HepG2 (cell line): ENCODE data around the gene GNG4.

Source experiments
- CENPBD1 ChIP-seq: sonication (generic); formaldehyde crosslinking; IDR thresholded peaks from 2 replicates; pipeline ENCODE4 v1.8.0; 2022; ENCODE audit warnings: missing genetic modification reagents, low read depth, mild to moderate bottlenecking, borderline replicate concordance
- CHD2 ChIP-seq: IDR thresholded peaks from 2 replicates; pipeline ENCODE4 v1.6.1; 2011; ENCODE audit warnings: low read depth, low read length, improper control_type of control experiment
- CREM ChIP-seq, 2 experiments: sonication (generic) in 1 of 2; formaldehyde crosslinking in 1 of 2; IDR thresholded peaks; 2 replicates each; pipeline versions ENCODE4 v1.4.0 to v1.6.1; 2016 to 2020; ENCODE audit warnings: antibody characterized with exemption in 1 of 2, mild to moderate bottlenecking in 1 of 2, missing genetic modification reagents in 1 of 2
- CTCF ChIP-seq: sonication (generic); formaldehyde crosslinking; IDR thresholded peaks from 2 replicates; pipeline ENCODE4 v1.5.0; 2020; ENCODE audit warnings: mild to moderate bottlenecking, missing genetic modification reagents, moderate library complexity
- EP300 ChIP-seq, 3 experiments: sonication (generic) in 1 of 3; formaldehyde crosslinking in 1 of 3; IDR thresholded peaks; 2 replicates each; pipeline versions ENCODE4 v1.5.1 to v1.6.1; 2011 to 2020; ENCODE audit warnings: low read depth in 2 of 3, low read length in 2 of 3, borderline replicate concordance in 1 of 3, improper control_type of control experiment in 1 of 3, mild to moderate bottlenecking in 1 of 3, missing genetic modification reagents in 1 of 3, moderate library complexity in 1 of 3
- JUN ChIP-seq: sonication (generic); formaldehyde crosslinking; IDR thresholded peaks from 2 replicates; pipeline ENCODE4 v1.4.0; 2020; ENCODE audit warnings: mild to moderate bottlenecking, missing genetic modification reagents
- KAT2B ChIP-seq: fragments of 150-350 bp; IDR thresholded peaks from 2 replicates; pipeline ENCODE4 v1.6.1; 2014; ENCODE audit warnings: low read depth, low read length, borderline replicate concordance
- NONO ChIP-seq, 2 experiments: fragments of 450-650 bp in 1 of 2; sonication (generic) in 1 of 2; formaldehyde crosslinking in 1 of 2; IDR thresholded peaks in 1 of 2; conservative IDR thresholded peaks in 1 of 2; 2 replicates each; pipeline versions ENCODE4 v1.6.1 to v1.8.0; 2017 to 2022; ENCODE audit warnings: mild to moderate bottlenecking in 1 of 2, missing genetic modification reagents in 1 of 2, moderate library complexity in 1 of 2
- RXRA ChIP-seq: sonication (generic); formaldehyde crosslinking; IDR thresholded peaks from 2 replicates; pipeline ENCODE4 v1.5.1; 2020; ENCODE audit warnings: missing genetic modification reagents
- SUZ12 ChIP-seq: fragments of 150-350 bp; IDR thresholded peaks from 2 replicates; pipeline ENCODE4 v1.6.1; 2014; ENCODE audit warnings: low read depth, low read length
- ZBTB33 ChIP-seq: sonication (generic); formaldehyde crosslinking; IDR thresholded peaks from 2 replicates; pipeline ENCODE4 v1.4.0; 2020; ENCODE audit warnings: missing genetic modification reagents
- ZMYM3 ChIP-seq: sonication (generic); formaldehyde crosslinking; IDR thresholded peaks from 2 replicates; pipeline ENCODE4 v1.5.1; 2020; ENCODE audit warnings: mild to moderate bottlenecking, missing genetic modification reagents
- ZNF350 ChIP-seq: sonication (generic); formaldehyde crosslinking; IDR thresholded peaks from 2 replicates; pipeline ENCODE4 v1.4.0; 2020; ENCODE audit warnings: mild to moderate bottlenecking, low read depth, missing genetic modification reagents, borderline replicate concordance
- ZNF768 ChIP-seq: sonication (generic); formaldehyde crosslinking; IDR thresholded peaks from 2 replicates; pipeline ENCODE4 v1.4.0; 2020; ENCODE audit warnings: missing genetic modification reagents

GRCh38 chr1:235628316-235629005 lies 21.1 kb downstream of the GNG4 start:
- no peak for TF ChIP-seq ZMYM3 (CRISPR knock-in tag)
- TF ChIP-seq NONO (IDR thresholded peaks at IDR 0.05) = no peak
- no peak for TF ChIP-seq NONO (CRISPR knock-in tag; conservative IDR thresholded peaks at IDR 0.05)
- no peak for TF ChIP-seq CTCF
- no peak for TF ChIP-seq KAT2B
- TF ChIP-seq ZBTB33 = no peak
- no peak for TF ChIP-seq ZNF350 (CRISPR knock-in tag)
- TF ChIP-seq JUN = no peak
- TF ChIP-seq EP300 (IDR thresholded peaks at IDR 0.05; ENCODE audit: low read depth in 2 of 2, low read length in 2 of 2) = no peak
- TF ChIP-seq EP300 (CRISPR knock-in tag; IDR thresholded peaks at IDR 0.05; ENCODE audit: borderline replicate concordance) = no peak
- no peak for TF ChIP-seq CENPBD1 (CRISPR knock-in tag)
- no peak for TF ChIP-seq RXRA (CRISPR knock-in tag)
- TF ChIP-seq ZNF768 (CRISPR knock-in tag) = no peak
- TF ChIP-seq SUZ12 = no peak
- no peak for TF ChIP-seq CREM (IDR thresholded peaks at IDR 0.05)
- TF ChIP-seq CREM (CRISPR knock-in tag; IDR thresholded peaks at IDR 0.05) = no peak
- TF ChIP-seq CHD2 = no peak
